K562 (cell line): ENCODE data around the gene HSF4. TPM values are rescaled to one million over a fixed set of nuclear protein-coding genes. Genes with fewer than 3 reads are reported as not detected.
A peak's percentile ranks its signal among the peaks of the same experiment; 100 is the strongest.

Source experiments
- ARID1B ChIP-seq: fragments of 450-650 bp; IDR thresholded peaks from 2 replicates; pipeline ENCODE4 v1.6.1; 2016; ENCODE audit warnings: antibody characterized with exemption, mild to moderate bottlenecking, inconsistent platforms
- CXXC5 ChIP-seq: fragments of 250-450 bp; sonication (Bioruptor Pico); IDR thresholded peaks from 2 replicates; pipeline ENCODE4 v1.8.0; 2022; ENCODE audit warnings: inconsistent platforms, mild to moderate bottlenecking, moderate library complexity
- EHMT2 ChIP-seq: fragments of 450-650 bp; IDR thresholded peaks from 2 replicates; pipeline ENCODE4 v1.6.1; 2018; ENCODE audit warnings: antibody characterized with exemption
- ELF4 ChIP-seq: fragments of 450-650 bp; formaldehyde crosslinking; IDR thresholded peaks from 2 replicates; pipeline ENCODE4 v1.4.0; 2022; ENCODE audit warnings: missing genetic modification characterization
- KDM5B ChIP-seq: fragments of 200-600 bp; sonication (generic); IDR thresholded peaks from 2 replicates; pipeline ENCODE4 v1.6.1; 2012; ENCODE audit warnings: low read depth, mild to moderate bottlenecking, moderate library complexity, low read length, control low read depth, inconsistent platforms; ENCODE audit not compliant: insufficient replicate concordance
- KLF10 ChIP-seq: fragments of 250-450 bp; sonication (Bioruptor Pico); IDR thresholded peaks from 2 replicates; pipeline ENCODE4 v1.6.1; 2021; ENCODE audit warnings: matching md5 sums
- L3MBTL2 ChIP-seq: fragments of 450-650 bp; IDR thresholded peaks from 2 replicates; pipeline ENCODE4 v1.6.1; 2016; ENCODE audit warnings: mild to moderate bottlenecking, moderate library complexity
- MTA3 ChIP-seq: fragments of 450-650 bp; formaldehyde crosslinking; IDR thresholded peaks from 2 replicates; pipeline ENCODE4 v1.6.1; 2017; ENCODE audit warnings: mild to moderate bottlenecking, borderline replicate concordance
- RAD51 ChIP-seq: fragments of 450-650 bp; IDR thresholded peaks from 2 replicates; pipeline ENCODE4 v1.7.1; 2016; ENCODE audit warnings: low read depth, mild to moderate bottlenecking, borderline replicate concordance
- RCOR1 ChIP-seq, 2 experiments: IDR thresholded peaks; 2 replicates each; pipeline ENCODE4 v1.6.1; 2012; ENCODE audit warnings: low read depth in 2 of 2, low read length in 2 of 2, borderline replicate concordance in 1 of 2, improper control_type of control experiment in 1 of 2
- TAF1 ChIP-seq: IDR thresholded peaks from 2 replicates; pipeline ENCODE4 v1.6.1; 2011; ENCODE audit warnings: mild to moderate bottlenecking, low read length, moderate library complexity; ENCODE audit not compliant: insufficient read depth, control insufficient read depth, severe bottlenecking; ENCODE audit errors: extremely low read depth
- ZNF707 ChIP-seq: fragments of 250-450 bp; sonication (Bioruptor Pico); conservative IDR thresholded peaks from 2 replicates; pipeline ENCODE4 v1.8.0; 2022; ENCODE audit warnings: inconsistent platforms, mild to moderate bottlenecking, moderate library complexity
- polyA plus RNA-seq, 8 experiments: library from polyadenylated mRNA; depleted of rRNA in 4 of 8; stranded (reverse) in 5 of 8; unstranded in 3 of 8; fragments of >200 nt; fragmentation: Nextera tagmentation in 2 of 8; fragmentation: Illumina TruSeq in 1 of 8; extraction: Ambion mirVana in 2 of 8; extraction: Trizol in 1 of 8; gene quantifications; 2 replicates each; pipeline versions ENCODE4 v1.2.1 to v1.2.3, GENCODE V29; 2011 to 2014; ENCODE audit warnings: inconsistent platforms in 1 of 8, missing spikeins in 1 of 8
- total RNA-seq, 7 experiments: library from RNA; depleted of rRNA in 6 of 7; stranded (reverse); fragments of >200 nt in 6 of 7; fragmentation: Illumina TruSeq in 2 of 7; extraction: Trizol in 2 of 7; gene quantifications; 2 replicates each; pipeline versions ENCODE4 v1.2.1 to v1.2.3, GENCODE V29; 2011 to 2021; ENCODE audit warnings: low replicate concordance in 1 of 7
- TF ChIP-seq, protein P1 (sequence below): sonication (generic); formaldehyde crosslinking; IDR thresholded peaks from 2 replicates; pipeline ENCODE4 v1.8.1; 2023; ENCODE audit warnings: missing genetic modification reagents, mild to moderate bottlenecking, borderline replicate concordance
- TF ChIP-seq, protein P2 (sequence below): sonication (generic); formaldehyde crosslinking; IDR thresholded peaks from 2 replicates; pipeline ENCODE4 v1.8.0; 2022; ENCODE audit warnings: missing genetic modification reagents, mild to moderate bottlenecking, moderate library complexity, borderline replicate concordance
- TF ChIP-seq, protein P3 (sequence below): sonication (generic); formaldehyde crosslinking; IDR thresholded peaks from 2 replicates; pipeline ENCODE4 v1.5.0; 2020; ENCODE audit warnings: missing genetic modification reagents
- TF ChIP-seq, protein P4 (sequence below), 2 experiments: fragments of 200-800 bp in 1 of 2; sonication (Bioruptor generic) in 1 of 2; sonication (generic) in 1 of 2; formaldehyde crosslinking in 1 of 2; IDR thresholded peaks in 1 of 2; conservative IDR thresholded peaks in 1 of 2; 2 replicates each; pipeline versions ENCODE4 v1.5.0 to v1.6.1; 2016 to 2020; ENCODE audit warnings: missing compliant biosample characterization in 1 of 2, missing genetic modification characterization in 1 of 2, missing genetic modification reagents in 1 of 2

The HSF4 gene
- total and polyA plus RNA-seq, 9 of the 15 experiments (the other 6 are each of a cell fraction or from before 2014, with no cell fraction given) = 0.50 to 35.4 (median 8.8) TPM; not detected in 1

DNA sequence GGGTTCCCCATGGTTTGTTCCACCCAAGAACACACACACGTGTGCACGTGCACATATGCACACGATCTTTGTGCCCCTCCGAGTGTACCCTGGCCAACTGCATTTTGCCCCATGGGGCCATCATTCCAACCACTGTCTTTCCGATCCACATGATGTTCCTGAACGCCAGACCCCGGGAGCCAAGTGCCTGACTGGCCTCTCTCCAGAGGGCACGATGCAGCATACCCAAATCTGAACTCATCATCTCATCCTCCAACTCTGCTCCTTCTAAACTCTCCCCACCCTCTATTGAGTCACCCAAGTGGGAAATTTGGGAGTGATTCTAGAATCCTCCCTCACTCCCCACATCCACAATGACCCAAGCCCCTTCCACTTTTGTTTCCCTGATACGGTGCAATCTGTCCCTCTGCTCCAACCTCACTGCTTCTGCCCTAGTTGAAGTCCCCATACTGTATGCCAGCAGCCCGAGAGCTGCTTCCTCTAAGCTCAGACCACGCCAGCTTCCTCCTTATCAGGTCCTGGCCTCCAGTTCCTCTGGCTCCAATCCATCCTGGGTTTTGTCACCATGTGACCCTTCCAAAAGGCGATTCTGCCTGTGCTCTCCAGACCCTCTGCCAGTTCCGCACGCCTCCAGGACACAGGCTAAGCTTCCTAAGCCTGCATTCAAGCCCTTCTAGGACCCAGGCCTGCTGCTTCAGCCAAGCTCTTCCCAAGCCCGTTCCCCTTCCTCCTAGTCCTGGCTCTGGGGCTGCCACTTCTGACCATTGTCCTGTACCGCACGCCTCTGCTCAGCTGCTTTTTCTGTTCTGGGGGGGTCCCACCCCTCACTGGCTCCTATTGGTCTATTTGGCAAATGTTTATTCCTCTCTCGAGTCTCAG is 52.3 kb downstream of the HSF4 start (continued):
- TF ChIP-seq, protein P1, sequence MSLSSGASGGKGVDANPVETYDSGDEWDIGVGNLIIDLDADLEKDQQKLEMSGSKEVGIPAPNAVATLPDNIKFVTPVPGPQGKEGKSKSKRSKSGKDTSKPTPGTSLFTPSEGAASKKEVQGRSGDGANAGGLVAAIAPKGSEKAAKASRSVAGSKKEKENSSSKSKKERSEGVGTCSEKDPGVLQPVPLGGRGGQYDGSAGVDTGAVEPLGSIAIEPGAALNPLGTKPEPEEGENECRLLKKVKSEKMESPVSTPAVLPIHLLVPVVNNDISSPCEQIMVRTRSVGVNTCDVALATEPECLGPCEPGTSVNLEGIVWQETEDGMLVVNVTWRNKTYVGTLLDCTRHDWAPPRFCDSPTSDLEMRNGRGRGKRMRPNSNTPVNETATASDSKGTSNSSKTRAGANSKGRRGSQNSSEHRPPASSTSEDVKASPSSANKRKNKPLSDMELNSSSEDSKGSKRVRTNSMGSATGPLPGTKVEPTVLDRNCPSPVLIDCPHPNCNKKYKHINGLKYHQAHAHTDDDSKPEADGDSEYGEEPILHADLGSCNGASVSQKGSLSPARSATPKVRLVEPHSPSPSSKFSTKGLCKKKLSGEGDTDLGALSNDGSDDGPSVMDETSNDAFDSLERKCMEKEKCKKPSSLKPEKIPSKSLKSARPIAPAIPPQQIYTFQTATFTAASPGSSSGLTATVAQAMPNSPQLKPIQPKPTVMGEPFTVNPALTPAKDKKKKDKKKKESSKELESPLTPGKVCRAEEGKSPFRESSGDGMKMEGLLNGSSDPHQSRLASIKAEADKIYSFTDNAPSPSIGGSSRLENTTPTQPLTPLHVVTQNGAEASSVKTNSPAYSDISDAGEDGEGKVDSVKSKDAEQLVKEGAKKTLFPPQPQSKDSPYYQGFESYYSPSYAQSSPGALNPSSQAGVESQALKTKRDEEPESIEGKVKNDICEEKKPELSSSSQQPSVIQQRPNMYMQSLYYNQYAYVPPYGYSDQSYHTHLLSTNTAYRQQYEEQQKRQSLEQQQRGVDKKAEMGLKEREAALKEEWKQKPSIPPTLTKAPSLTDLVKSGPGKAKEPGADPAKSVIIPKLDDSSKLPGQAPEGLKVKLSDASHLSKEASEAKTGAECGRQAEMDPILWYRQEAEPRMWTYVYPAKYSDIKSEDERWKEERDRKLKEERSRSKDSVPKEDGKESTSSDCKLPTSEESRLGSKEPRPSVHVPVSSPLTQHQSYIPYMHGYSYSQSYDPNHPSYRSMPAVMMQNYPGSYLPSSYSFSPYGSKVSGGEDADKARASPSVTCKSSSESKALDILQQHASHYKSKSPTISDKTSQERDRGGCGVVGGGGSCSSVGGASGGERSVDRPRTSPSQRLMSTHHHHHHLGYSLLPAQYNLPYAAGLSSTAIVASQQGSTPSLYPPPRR = no peak
- TF ChIP-seq KLF10 (CRISPR knock-in tag) = no peak
- TF ChIP-seq ARID1B = peak; percentile 67
- peak; percentile 64 for TF ChIP-seq L3MBTL2
- TF ChIP-seq KDM5B = peak; percentile 55
- TF ChIP-seq, protein P2, sequence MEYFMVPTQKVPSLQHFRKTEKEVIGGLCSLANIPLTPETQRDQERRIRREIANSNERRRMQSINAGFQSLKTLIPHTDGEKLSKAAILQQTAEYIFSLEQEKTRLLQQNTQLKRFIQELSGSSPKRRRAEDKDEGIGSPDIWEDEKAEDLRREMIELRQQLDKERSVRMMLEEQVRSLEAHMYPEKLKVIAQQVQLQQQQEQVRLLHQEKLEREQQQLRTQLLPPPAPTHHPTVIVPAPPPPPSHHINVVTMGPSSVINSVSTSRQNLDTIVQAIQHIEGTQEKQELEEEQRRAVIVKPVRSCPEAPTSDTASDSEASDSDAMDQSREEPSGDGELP (CRISPR knock-in tag) = peak; percentile 66; the same call in 1 of the 2 replicates
- peak; percentile 18 for TF ChIP-seq TAF1
- TF ChIP-seq, protein P3, sequence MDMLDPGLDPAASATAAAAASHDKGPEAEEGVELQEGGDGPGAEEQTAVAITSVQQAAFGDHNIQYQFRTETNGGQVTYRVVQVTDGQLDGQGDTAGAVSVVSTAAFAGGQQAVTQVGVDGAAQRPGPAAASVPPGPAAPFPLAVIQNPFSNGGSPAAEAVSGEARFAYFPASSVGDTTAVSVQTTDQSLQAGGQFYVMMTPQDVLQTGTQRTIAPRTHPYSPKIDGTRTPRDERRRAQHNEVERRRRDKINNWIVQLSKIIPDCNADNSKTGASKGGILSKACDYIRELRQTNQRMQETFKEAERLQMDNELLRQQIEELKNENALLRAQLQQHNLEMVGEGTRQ (CRISPR knock-in tag) = peak; percentile 76
- TF ChIP-seq CXXC5 = peak; percentile 36
- peak in 1 of 2 experiments; percentile 71; a peak in 2 of 4 replicates for TF ChIP-seq RCOR1 (IDR thresholded peaks at IDR 0.05; ENCODE audit: borderline replicate concordance in 1 of 2, low read depth in 2 of 2, low read length in 2 of 2)
- TF ChIP-seq, protein P4, sequence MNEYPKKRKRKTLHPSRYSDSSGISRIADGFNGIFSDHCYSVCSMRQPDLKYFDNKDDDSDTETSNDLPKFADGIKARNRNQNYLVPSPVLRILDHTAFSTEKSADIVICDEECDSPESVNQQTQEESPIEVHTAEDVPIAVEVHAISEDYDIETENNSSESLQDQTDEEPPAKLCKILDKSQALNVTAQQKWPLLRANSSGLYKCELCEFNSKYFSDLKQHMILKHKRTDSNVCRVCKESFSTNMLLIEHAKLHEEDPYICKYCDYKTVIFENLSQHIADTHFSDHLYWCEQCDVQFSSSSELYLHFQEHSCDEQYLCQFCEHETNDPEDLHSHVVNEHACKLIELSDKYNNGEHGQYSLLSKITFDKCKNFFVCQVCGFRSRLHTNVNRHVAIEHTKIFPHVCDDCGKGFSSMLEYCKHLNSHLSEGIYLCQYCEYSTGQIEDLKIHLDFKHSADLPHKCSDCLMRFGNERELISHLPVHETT (CRISPR knock-in tag; conservative IDR thresholded peaks at IDR 0.05 in 1 of 2, IDR thresholded peaks at IDR 0.05 in 1 of 2) = peak in 1 of 2 experiments; percentile 19; a peak in 1 of 4 replicates
- TF ChIP-seq EHMT2 = 0 out of 2 replicates have a peak, but pooled peaks have one; percentile 14
- TF ChIP-seq ELF4 (CRISPR knock-in tag) = no peak
- TF ChIP-seq RAD51 = peak; percentile 61
- no peak for TF ChIP-seq ZNF707 (CRISPR knock-in tag)
- TF ChIP-seq MTA3 = peak; percentile 60; the same call in 1 of the 2 replicates
